GM03348 (cell line): ENCODE measurements around the gene BLTP2.
A peak's percentile ranks its signal among the peaks of the same experiment; 100 is the strongest.
"Not testable (repeated sequence)": the region's sequence is repeated elsewhere in the genome, so short reads cannot be mapped to it uniquely, and the experiment has no call there.

Experiments
- DNase-seq: peaks from one replicate; pipeline ENCODE4 v3.0.0; 2012; ENCODE audit warnings: low spot score

The BLTP2 gene

DNA sequence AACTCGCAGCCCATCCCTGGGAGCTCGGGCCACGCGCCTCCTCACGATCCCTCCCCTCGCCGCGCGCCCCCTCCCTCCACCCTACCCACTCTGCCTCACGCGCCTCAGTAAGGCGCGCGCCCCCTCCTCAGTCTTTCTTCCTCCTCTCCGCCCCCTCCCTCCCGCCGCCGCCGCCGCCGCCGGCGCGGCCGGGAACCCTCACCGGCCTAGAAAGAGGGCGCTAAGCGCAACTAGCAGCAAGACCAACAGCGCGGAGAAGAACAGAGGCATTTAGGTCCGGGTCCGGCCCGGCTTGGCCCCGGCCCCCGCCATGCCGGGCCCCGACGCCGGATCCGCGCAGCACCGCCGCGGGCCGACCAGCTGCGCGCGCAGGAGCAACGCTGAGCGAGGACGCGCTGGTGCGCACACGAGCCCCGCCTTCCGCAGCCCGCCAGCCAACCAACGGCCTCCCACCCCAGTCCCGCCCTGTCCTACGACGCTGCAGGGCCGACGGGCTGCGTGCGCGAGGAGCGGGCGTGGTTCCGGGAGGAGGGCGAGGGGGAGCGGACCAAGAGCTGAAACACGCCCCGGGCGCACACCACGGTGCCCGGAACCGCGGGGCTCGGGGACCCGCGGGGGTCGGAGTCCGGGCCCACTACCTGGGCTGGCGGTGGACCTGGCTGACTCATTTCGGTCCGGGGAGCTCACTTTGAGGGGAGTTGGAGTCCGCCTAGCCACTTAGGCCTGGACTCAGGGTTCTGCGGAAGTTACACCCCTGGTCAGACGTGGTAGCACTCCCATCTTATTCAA is at the start of gene BLTP2:
Gene BLTP2 (minus strand): TSS at position 372 of the 789 bp plus-strand sequence. CDS start 102 bp downstream, at position 270.
- peak; percentile 100 for DNase-seq

GRCh38 chr17:28693869-28694268 is 48.9 kb upstream of the BLTP2 start:
- DNase-seq, result no peak

DNA sequence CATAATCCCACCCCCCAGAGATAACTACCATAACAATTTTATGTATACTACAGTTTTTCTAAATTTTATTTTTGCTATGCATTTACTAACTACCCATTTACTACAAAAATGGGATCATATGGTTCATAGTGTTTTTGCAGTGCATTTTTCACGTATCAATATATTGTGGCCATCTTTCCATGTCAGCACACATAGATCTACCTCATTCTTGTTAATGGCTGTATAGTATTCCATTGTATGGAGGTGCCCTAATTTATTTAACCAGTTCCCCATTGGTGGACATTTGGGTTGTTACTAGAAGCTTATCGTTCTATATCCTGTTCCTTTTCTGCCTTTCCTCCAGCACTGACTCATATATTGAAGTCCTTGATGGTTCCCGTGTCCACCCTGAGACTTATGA is 44.1 kb upstream of the BLTP2 start:
- no peak for DNase-seq

- no peak for DNase-seq
Measured at GRCh38 chr17:28688481-28688880, 43.5 kb upstream of the BLTP2 start.

- DNase-seq, result no peak
Measured at GRCh38 chr17:28686296-28686695, 41.3 kb upstream of the BLTP2 start.

- DNase-seq, result no peak
Measured at GRCh38 chr17:28685366-28685765, 40.4 kb upstream of the BLTP2 start.

DNA sequence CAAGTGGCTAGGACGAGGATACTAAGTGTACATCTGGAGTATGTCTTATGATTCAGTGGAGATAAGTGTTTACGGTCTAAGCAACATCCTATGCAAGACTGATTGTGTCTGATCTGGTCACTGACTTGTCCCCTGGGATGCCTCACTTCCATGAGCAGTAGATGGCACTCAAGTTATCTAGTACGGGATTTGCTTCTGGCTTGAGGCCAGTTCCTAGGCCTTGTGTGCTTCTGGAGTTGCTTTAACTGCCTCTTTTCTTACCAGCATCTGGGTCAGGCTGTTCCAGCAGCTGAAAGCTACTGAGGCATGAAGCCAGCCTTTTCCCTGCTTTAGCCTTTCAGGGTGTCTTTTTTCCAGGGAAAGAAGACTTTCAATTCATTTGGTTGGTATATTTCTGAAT is 40.0 kb upstream of the BLTP2 start:
- no peak for DNase-seq

DNA sequence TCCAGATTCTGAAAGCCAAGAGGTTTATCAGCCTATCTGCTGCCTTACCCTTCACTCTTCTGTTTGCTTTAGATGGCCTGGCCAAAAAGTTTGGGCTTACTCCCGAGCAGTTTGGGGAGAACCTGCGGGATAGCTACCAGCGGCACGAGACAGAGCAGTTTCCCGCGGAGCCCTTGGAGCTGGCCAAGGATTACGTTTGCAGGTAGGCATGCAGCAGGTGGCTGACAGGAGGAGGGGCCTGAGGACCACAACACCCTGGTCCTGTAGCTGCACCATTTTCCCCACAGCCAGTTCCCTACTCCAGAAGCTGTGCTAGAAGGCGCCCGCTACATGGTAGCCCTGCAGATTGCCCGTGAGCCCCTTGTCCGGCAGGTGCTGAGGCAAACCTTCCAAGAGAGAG is 37.7 kb upstream of the BLTP2 start:
- no peak for DNase-seq

- no peak for DNase-seq
Measured at GRCh38 chr17:28675980-28676379, 31.0 kb upstream of the BLTP2 start.

DNA sequence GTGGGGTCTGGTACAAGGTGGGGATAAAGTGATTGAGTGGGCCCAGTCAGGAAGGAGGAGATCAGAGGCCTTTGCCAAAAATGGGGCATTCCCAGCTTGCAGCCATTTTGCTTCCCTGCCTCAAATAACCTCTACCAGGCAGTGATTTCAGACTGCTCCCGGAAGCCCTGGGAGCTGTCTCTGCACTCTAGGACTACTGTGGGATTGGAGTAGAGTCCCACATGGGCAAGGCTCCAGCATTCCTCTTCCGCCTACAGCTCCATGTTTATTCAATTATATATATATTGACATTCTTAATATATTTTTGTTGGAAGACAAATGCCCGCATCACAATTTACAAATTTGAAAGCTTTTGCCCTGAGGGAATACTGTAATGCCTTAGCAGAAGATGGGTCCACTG is 30.5 kb upstream of the BLTP2 start:
- DNase-seq, result peak; percentile 49

DNA sequence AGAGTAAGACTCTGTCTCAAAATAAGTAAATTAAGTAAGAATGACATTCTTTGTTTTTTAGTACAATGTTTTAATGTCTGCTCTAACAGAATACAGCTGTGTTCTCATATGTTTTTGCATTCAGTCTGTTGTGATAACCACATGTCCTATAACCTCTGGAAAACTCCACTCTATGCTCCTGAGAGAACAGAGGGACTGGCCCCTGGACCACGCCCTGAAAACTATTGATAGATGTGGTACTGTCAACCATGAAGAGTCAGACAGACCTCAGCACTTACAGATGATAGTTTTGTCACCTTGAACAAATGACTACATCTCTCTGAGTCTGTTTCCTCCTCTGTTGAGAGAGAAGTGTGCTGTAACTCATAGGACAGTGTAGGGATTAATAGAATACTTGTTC is 25.0 kb upstream of the BLTP2 start:
- DNase-seq, result no peak

DNA sequence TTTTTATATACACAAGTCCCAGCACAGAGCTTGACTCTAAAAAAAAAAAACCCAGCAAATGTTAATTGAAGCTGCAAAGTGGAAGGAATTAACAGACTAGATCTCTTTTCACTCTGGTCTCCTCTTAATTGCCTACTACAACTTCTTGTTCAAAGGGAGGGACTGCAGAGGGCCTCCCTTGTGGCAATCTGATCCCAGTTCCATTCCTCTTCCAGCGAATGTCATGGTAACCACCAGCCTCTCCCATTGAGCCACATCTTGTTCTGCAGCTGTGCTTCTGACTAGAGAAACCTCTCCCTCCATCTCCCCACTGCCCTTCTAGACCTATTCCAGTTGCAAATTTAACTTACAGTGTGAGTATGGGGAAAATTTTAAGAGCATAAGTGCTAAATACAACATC is 22.9 kb upstream of the BLTP2 start:
- DNase-seq, result no peak

- no peak for DNase-seq
Measured at GRCh38 chr17:28665994-28666393, 21.0 kb upstream of the BLTP2 start.

DNA sequence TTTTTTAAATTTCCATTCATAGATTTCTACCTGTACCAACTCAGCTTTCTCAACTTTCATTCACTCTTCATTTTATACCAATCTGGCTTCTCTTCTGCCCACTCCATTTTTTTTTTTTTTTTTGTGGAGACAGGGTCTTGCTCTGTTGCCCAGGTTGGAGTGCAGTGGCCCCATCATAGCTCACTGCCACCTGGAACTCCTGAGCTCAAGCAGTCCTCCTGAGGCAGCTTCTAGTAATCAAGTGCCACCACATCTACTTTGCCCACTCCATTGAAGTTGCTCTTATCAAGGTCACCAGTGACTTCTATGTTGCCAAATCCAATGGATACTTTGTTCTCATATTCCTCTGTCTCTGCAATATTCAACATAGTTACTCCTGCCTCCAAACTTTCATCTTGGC is 18.8 kb upstream of the BLTP2 start:
- DNase-seq, result no peak

- DNase-seq, result no peak
Measured at GRCh38 chr17:28662527-28662829, 17.5 kb upstream of the BLTP2 start.

GRCh38 chr17:28661635-28662526 is 16.9 kb upstream of the BLTP2 start, which contains the start of the genes SDF2 and SUPT6H:
Gene SDF2 (minus strand): TSS chr17:28661906. CDS start chr17:28661876, 30 bp downstream.
Gene SUPT6H (plus strand): TSS chr17:28662205. CDS start chr17:28673402, 11,197 bp downstream.
- DNase-seq, result peak; percentile 95

- not testable (repeated sequence) for DNase-seq
Measured at GRCh38 chr17:28659497-28659881, 14.5 kb upstream of the BLTP2 start.

- DNase-seq, result not testable (repeated sequence)
Measured at GRCh38 chr17:28658766-28659496, 14.0 kb upstream of the BLTP2 start.

DNA sequence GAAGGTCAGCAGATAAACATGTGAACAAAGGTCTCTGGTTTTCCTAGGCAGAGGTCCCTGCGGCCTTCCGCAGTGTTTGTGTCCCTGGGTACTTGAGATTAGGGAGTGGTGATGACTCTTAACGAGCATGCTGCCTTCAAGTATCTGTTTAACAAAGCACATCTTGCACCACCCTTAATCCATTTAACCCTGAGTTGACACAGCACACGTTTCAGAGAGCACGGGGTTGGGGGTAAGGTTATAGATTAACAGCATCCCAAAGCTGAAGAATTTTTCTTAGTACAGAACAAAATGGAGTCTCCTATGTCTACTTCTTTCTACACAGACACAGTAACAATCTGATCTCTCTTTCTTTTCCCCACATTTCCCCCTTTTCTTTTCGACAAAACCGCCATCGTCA is 13.4 kb upstream of the BLTP2 start:
- DNase-seq, result not testable (repeated sequence)

GRCh38 chr17:28657756-28658155 is 12.8 kb upstream of the BLTP2 start:
- no peak for DNase-seq

DNA sequence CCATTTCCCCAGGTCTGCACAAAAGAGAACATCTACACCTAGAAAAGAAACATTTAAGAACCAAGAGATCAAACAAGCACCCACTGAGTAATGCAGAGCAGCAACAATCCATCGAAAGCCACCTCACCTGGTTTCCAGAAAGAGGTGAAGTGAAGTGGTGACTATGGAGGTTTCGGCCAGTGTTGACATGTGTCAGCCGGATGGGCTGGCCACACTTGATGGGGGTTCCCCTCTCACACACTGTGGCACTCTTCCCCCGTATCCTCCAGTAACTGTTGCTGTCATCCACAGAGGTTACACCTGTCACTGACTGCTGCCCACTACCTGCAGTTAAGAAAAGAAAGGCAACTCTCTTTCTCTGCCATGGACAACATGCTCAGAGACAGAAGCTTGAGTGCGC is 10.2 kb upstream of the BLTP2 start:
- no peak for DNase-seq

- no peak for DNase-seq
Measured at GRCh38 chr17:28648698-28649097, 3.7 kb upstream of the BLTP2 start.
